ENCODE data around the gene RANBP9. TPM values are rescaled to one million over a fixed set of nuclear protein-coding genes. Genes with fewer than 3 reads are reported as not detected.

The RANBP9 gene
- total and polyA plus RNA-seq, 11 donors = 9.3 to 43.7 (median 32.3) TPM

- Histone ChIP-seq H3K36me3 (peaks cover 0 to 77% (median 69%) of the 10 kb centered on the region in 9 donors), H3K4me1 (peaks cover 0 to 18% (median 0%) of the 10 kb centered on the region in 12 donors), H3K9me3 (no peaks in the 10 kb centered on the region), H3K4me3 (no peak overlapping the region), H3K27me3 (no peaks in the 10 kb centered on the region), H3K27ac (no peak overlapping the region)
- DNase-seq (no peak), ATAC-seq (no peak)
- TF ChIP-seq CTCF (IDR thresholded peaks at IDR 0.05) = no peak
- TF ChIP-seq POLR2A (IDR thresholded peaks at IDR 0.05) = no peak
- intact Hi-C loops (cut with DNase I) = loop anchor here in 1 of 10 donors (10.0 kb wide), 1 partner anchor 136 kb away; no protein-coding TSS in a partner anchor
- WGBS, 4 donors = 81 to 94% (median 91%) methylated on average over 4 of the region's 4 CpGs
Measured at GRCh38 chr6:13638626-13639025, 73.0 kb downstream of the RANBP9 start.

DNA sequence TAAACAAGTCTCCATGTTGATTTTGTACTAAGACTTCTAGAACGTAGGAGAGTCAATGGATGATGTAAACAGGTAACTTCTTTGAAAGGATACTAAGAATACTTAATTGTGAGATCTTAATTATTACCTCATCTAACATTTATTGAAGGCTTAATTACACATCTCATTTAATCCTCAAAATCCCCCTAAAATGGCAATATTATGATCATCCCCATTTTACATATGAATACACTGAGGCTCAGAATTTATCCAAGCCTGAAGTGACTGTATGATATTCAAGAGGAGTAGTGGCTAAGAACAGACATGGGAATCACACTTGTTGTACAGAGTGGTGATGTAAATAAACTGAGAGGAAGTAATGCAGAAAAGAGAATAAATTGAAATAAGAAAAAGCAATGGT is 73.6 kb downstream of the RANBP9 start:
- intact Hi-C loops (cut with DNase I) = loop anchor here in 1 of 10 donors (10.0 kb wide), 1 partner anchor 137 kb away; no protein-coding TSS in a partner anchor
- peaks cover 0 to 77% (median 64%) of the 10 kb centered on the region in 9 donors for H3K36me3 ChIP-seq
- H3K27me3 ChIP-seq = no peaks in the 10 kb centered on the region
- H3K4me1 ChIP-seq = peaks cover 0 to 18% (median 0%) of the 10 kb centered on the region in 12 donors
- 92 to 100% (median 97%) methylated on average over 1 of the region's 1 CpG for WGBS, 4 donors
- H3K27ac ChIP-seq = no peak overlapping the region
- TF ChIP-seq POLR2A (IDR thresholded peaks at IDR 0.05) (no peak), CTCF (IDR thresholded peaks at IDR 0.05) (no peak)
- H3K4me3 ChIP-seq = no peak overlapping the region
- ATAC-seq (no peak), DNase-seq (no peak)
- no peaks in the 10 kb centered on the region for H3K9me3 ChIP-seq

GRCh38 chr6:13635948-13636658 is 75.5 kb downstream of the RANBP9 start:
- WGBS, 4 donors = 67 to 78% (median 72%) methylated on average over 4 of the region's 4 CpGs
- Histone ChIP-seq H3K27ac (peak overlapping the region in 1 of 12 donors; percentile 39), H3K27me3 (no peaks in the 10 kb centered on the region), H3K4me3 (no peak overlapping the region), H3K36me3 (peaks cover 0 to 84% (median 67%) of the 10 kb centered on the region in 9 donors), H3K4me1 (peaks cover 0 to 25% (median 0%) of the 10 kb centered on the region in 12 donors), H3K9me3 (no peaks in the 10 kb centered on the region)
- peak in 1 of 4 donors; percentile 69 for ATAC-seq
- no peak for TF ChIP-seq CTCF (IDR thresholded peaks at IDR 0.05)
- no peak for TF ChIP-seq POLR2A (IDR thresholded peaks at IDR 0.05)
- intact Hi-C loops (cut with DNase I) = loop anchor here in 1 of 10 donors (10.0 kb wide), 1 partner anchor 139 kb away; no protein-coding TSS in a partner anchor
- no peak for DNase-seq

DNA sequence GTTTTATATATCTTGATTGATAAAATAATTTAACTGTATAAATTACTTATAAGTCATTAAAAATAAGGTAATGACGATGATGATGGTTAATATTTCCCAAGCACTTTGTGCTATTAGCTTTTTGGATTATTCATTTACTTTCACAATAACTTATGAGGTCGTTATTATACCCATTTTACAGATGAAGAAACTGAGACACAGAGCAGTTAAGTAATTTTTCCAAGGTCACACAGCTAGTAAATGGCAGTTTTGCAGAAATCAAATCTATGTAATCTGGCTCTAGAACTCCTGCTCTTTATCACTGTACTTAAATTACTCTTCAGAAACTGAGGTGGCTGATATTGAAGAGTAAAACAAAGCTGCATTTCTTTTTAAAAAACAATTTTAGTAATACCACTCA is 78.3 kb downstream of the RANBP9 start:
- DNase-seq = no peak
- H3K27ac ChIP-seq = no peak overlapping the region
- no peaks in the 10 kb centered on the region for H3K9me3 ChIP-seq
- intact Hi-C loops (cut with DNase I) = loop anchor here in 2 of 10 donors (5.0 to 10.0 kb wide), 2 partner anchors 79 to 141 kb away; partner anchors contain the start of gene RANBP9 (in 1 of the 2)
- peaks cover 0 to 85% (median 66%) of the 10 kb centered on the region in 9 donors for H3K36me3 ChIP-seq
- TF ChIP-seq POLR2A (IDR thresholded peaks at IDR 0.05) = no peak
- no peak for TF ChIP-seq CTCF (IDR thresholded peaks at IDR 0.05)
- H3K4me3 ChIP-seq = no peak overlapping the region
- 96 to 100% (median 97%) methylated on average over 2 of the region's 2 CpGs for WGBS, 4 donors
- no peak for ATAC-seq
- peaks cover 0 to 25% (median 0%) of the 10 kb centered on the region in 12 donors for H3K4me1 ChIP-seq
- no peaks in the 10 kb centered on the region for H3K27me3 ChIP-seq
